Mesothelial cell of epicardium (in vitro differentiated cells): Measurements from ENCODE around the gene CP. TPM values are rescaled to one million over a fixed set of nuclear protein-coding genes. Genes with fewer than 3 reads are reported as not detected.

Experiments
- DNase-seq, 2 experiments: peaks; one replicate each; pipeline ENCODE4 v3.0.0; 2021; ENCODE audit warnings: low spot score in 2 of 2; ENCODE audit not compliant: unreplicated experiment in 2 of 2
- H3K27ac Mint-ChIP-seq: 2 replicates; pipeline ENCODE4 v1.8.0; 2021; ENCODE audit warnings: mixed read lengths
- H3K27me3 Mint-ChIP-seq: 2 replicates; pipeline ENCODE4 v1.8.0; 2021; ENCODE audit warnings: low read depth, mixed read lengths
- H3K36me3 Mint-ChIP-seq: 2 replicates; pipeline ENCODE4 v1.8.0; 2021; ENCODE audit warnings: mixed read lengths
- H3K4me1 Mint-ChIP-seq: 2 replicates; pipeline ENCODE4 v1.8.0; 2021; ENCODE audit warnings: mixed read lengths
- H3K4me3 Mint-ChIP-seq: 2 replicates; pipeline ENCODE4 v1.8.0; 2021; ENCODE audit warnings: mild to moderate bottlenecking, moderate library complexity, mixed read lengths
- H3K9me3 Mint-ChIP-seq: 2 replicates; pipeline ENCODE4 v1.8.0; 2021; ENCODE audit warnings: mixed read lengths
- CTCF ChIP-seq: fragments of 200-600 bp; sonication (generic); IDR thresholded peaks from one replicate; pipeline ENCODE4 v1.5.0; 2021; ENCODE audit warnings: antibody characterized with exemption; ENCODE audit not compliant: unreplicated experiment
- total RNA-seq: library from RNA; stranded (reverse); gene quantifications from 3 replicates; pipeline ENCODE4 v1.2.1, GENCODE V29; 2021

CP gene
- total RNA-seq, 1 donor from 2014 or later, result 22.6 TPM

GRCh38 chr3:149258714-149259113, 37.1 kb upstream of the CP start:
- Mint-ChIP-seq H3K4me3 (no peak overlapping the region), H3K9me3 (peaks cover 23% of the 10 kb centered on the region), H3K4me1 (peaks cover 21% of the 10 kb centered on the region), H3K27ac (no peak overlapping the region), H3K27me3 (no peaks in the 10 kb centered on the region), H3K36me3 (peaks cover 11% of the 10 kb centered on the region)
- TF ChIP-seq CTCF, result no peak
- DNase-seq, result no peak

- peaks cover 11% of the 10 kb centered on the region for H3K36me3 Mint-ChIP-seq
- no peaks in the 10 kb centered on the region for H3K27me3 Mint-ChIP-seq
- peak overlapping the region; percentile 50 for H3K27ac Mint-ChIP-seq
- H3K4me1 Mint-ChIP-seq, result peaks cover 21% of the 10 kb centered on the region
- no peak overlapping the region for H3K4me3 Mint-ChIP-seq
- no peak for TF ChIP-seq CTCF
- DNase-seq, result no peak
- peaks cover 23% of the 10 kb centered on the region for H3K9me3 Mint-ChIP-seq
Measured at GRCh38 chr3:149258298-149258697, 36.7 kb upstream of the CP start.

- no peak for DNase-seq
- peaks cover 3% of the 10 kb centered on the region for H3K9me3 Mint-ChIP-seq
- H3K27ac Mint-ChIP-seq, result no peak overlapping the region
- no peaks in the 10 kb centered on the region for H3K27me3 Mint-ChIP-seq
- TF ChIP-seq CTCF, result no peak
- peaks cover 34% of the 10 kb centered on the region for H3K4me1 Mint-ChIP-seq
- no peak overlapping the region for H3K4me3 Mint-ChIP-seq
- H3K36me3 Mint-ChIP-seq, result peaks cover 2% of the 10 kb centered on the region
Measured at GRCh38 chr3:149252272-149252671, 30.6 kb upstream of the CP start.

- no peak for TF ChIP-seq CTCF
- Mint-ChIP-seq H3K36me3 (peaks cover 2% of the 10 kb centered on the region), H3K4me3 (no peak overlapping the region), H3K27me3 (no peaks in the 10 kb centered on the region), H3K4me1 (peaks cover 45% of the 10 kb centered on the region), H3K9me3 (peaks cover 3% of the 10 kb centered on the region), H3K27ac (no peak overlapping the region)
- DNase-seq, result no peak
Measured at GRCh38 chr3:149251186-149251585, 29.6 kb upstream of the CP start.

GRCh38 chr3:149247929-149248691, 26.5 kb upstream of the CP start:
- no peak for DNase-seq
- H3K9me3 Mint-ChIP-seq, result peaks cover 3% of the 10 kb centered on the region
- peak overlapping the region; percentile 80 for H3K27ac Mint-ChIP-seq
- no peak for TF ChIP-seq CTCF
- no peaks in the 10 kb centered on the region for H3K27me3 Mint-ChIP-seq
- H3K4me3 Mint-ChIP-seq, result no peak overlapping the region
- H3K36me3 Mint-ChIP-seq, result peaks cover 2% of the 10 kb centered on the region
- H3K4me1 Mint-ChIP-seq, result peaks cover 47% of the 10 kb centered on the region
